ENCODE results near the gene UTP4. TPM values are rescaled to one million over a fixed set of nuclear protein-coding genes. Genes with fewer than 3 reads are reported as not detected.
A peak's percentile ranks its signal among the peaks of the same experiment; 100 is the strongest.

The UTP4 gene
- total and polyA plus RNA-seq, 2 of the 8 experiments (the other 6 are each of a cell fraction or from before 2014, with no cell fraction given): 101 to 118 TPM

DNA sequence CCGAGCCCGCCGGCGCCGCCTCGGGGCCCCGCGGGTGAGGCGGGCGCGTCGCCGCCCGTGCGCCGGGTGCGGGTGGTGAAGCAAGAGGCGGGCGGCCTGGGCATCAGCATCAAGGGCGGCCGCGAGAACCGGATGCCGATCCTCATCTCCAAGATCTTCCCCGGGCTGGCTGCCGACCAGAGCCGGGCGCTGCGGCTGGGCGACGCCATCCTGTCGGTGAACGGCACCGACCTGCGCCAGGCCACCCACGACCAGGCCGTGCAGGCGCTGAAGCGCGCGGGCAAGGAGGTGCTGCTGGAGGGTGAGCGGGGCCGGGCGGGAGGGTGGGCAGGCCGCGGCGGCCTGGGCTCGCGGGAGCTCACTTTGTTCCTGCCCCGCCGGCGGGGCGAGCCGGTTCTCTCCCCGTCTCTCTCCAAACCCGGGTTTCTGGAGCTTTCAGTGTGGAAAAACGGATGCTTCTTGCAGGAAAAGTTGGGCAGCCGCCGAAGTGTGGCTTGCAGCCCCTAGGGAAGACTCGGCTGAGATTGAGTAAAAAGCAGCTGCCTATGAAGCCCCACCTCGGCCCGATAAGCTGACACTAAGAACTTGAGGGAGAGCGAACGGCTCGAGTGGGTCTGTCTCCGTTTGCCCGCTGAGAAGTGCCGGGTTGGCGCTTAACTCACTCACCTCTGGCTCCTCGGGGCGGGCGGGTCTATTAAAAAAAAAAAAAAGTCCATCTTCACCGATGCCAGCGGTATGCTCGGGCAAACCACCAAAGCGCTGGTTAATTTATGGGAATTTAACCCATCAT lies 55.2 kb downstream of the UTP4 start:
- Histone ChIP-seq H2AK5ac (ENCODE audit: low read depth, low read length) (no peak overlapping the region), H4K20me1 (replicated peaks in 1 of 2; ENCODE audit: control insufficient read depth in 1 of 2, insufficient read depth in 2 of 2, low read length in 2 of 2) (no peaks in the 10 kb centered on the region), H2BK15ac (ENCODE audit: low read length) (no peak overlapping the region), H3K27ac (ENCODE audit: low read depth, low read length) (peak overlapping the region; percentile 59; the same call in 1 of the 2 replicates), H4K5ac (ENCODE audit: insufficient read length, low read depth, low read length) (no peak overlapping the region), H3K23ac (ENCODE audit: insufficient read length) (no peak overlapping the region), H2BK12ac (ENCODE audit: low read depth, low read length) (no peak overlapping the region), H3K4me1 (replicated peaks in 1 of 4; ENCODE audit: control insufficient read depth in 3 of 4, insufficient read depth in 4 of 4, low read length in 3 of 4) (peaks cover 2 to 7% (median 5%) of the 10 kb centered on the region in 4 experiments; a peak in 4 of 7 replicates), H3K18ac (ENCODE audit: extremely low read depth, low read length) (peak overlapping the region; percentile 86), H2AFZ (ENCODE audit: low read length) (no peak overlapping the region), H3K9me3 (ENCODE audit: insufficient read depth in 2 of 2, low read depth in 1 of 2, low read length in 1 of 2) (no peaks in the 10 kb centered on the region), H3K4me3 (ENCODE audit: extremely low read depth in 1 of 4, insufficient read depth in 2 of 4, low read depth in 3 of 4, low read length in 4 of 4) (peak overlapping the region; percentile 85 to 96 (median 91)), H3K4ac (replicated peaks; ENCODE audit: insufficient read length, low read depth, low read length) (no peak overlapping the region), H4K8ac (ENCODE audit: extremely low read depth, insufficient read depth, low read length) (peak overlapping the region; percentile 92; the same call in 1 of the 2 replicates), H2BK20ac (ENCODE audit: low read length) (no peak overlapping the region), H3K79me2 (ENCODE audit: control insufficient read depth in 1 of 2, insufficient read depth in 2 of 2, low read length in 2 of 2) (peaks cover 0 to 39% of the 10 kb centered on the region in 2 experiments; a peak in 2 of 4 replicates), H3K56ac (replicated peaks; ENCODE audit: insufficient read length, low read depth, low read length) (no peak overlapping the region), H3K36me3 (ENCODE audit: control insufficient read depth in 2 of 4, insufficient read depth in 4 of 4, low read length in 3 of 4) (no peaks in the 10 kb centered on the region), H2BK120ac (replicated peaks; ENCODE audit: low read depth, low read length) (no peak overlapping the region), H3K79me1 (ENCODE audit: low read depth, low read length) (no peaks in the 10 kb centered on the region), H3K9ac (replicated peaks in 1 of 4; ENCODE audit: extremely low read depth in 1 of 4, low read depth in 3 of 4, low read length in 3 of 4) (peak overlapping the region; percentile 73 to 98 (median 80)), H2BK5ac (ENCODE audit: low read depth, low read length) (no peak overlapping the region; the same call in 1 of the 2 replicates), H3K14ac (ENCODE audit: insufficient read length) (no peak overlapping the region), H4K91ac (replicated peaks; ENCODE audit: insufficient read length, low read length) (no peak overlapping the region), H3K23me2 (ENCODE audit: low read depth, low read length) (peaks cover 6% of the 10 kb centered on the region), H3K4me2 (ENCODE audit: insufficient read depth in 1 of 2, low read depth in 2 of 2, low read length in 2 of 2) (peak overlapping the region; percentile 87 to 93), H3K27me3 (replicated peaks in 1 of 4; ENCODE audit: control insufficient read depth in 3 of 4, extremely low read depth in 1 of 4, insufficient read depth in 3 of 4, low read length in 3 of 4) (no peaks in the 10 kb centered on the region)
- 3% methylated on average over 53 of the region's 76 CpGs; no CpG with 5 or more reads in 1 of the 2 experiments for WGBS, 2 experiments (ENCODE audit: extremely low coverage in 1 of 2, insufficient coverage in 1 of 2, insufficient read length in 1 of 2, insufficient replicate concordance in 2 of 2, low coverage in 1 of 2, low lambda C conversion rate in 2 of 2, missing lambda C conversion rate in 1 of 2)
- DNase-seq (ENCODE audit: low read depth in 1 of 2, low spot score in 2 of 2): peak in 1 of 2 experiments; percentile 72
- no peak for FAIRE-seq
- ChIA-PET POLR2A (ENCODE audit: partially characterized antibody) (interaction anchor here (0.7 to 2.5 kb wide), 18 partner anchors 8 to 739 kb away, joined by 3 to 12 read pairs (median 4); partner anchors contain the start of genes CHTF8, PDF, SMPD3 and UTP4), CTCF (ENCODE audit: partially characterized antibody) (interaction anchor here (1.0 to 2.0 kb wide), 4 partner anchors 35 to 99 kb away, joined by 3 to 5 read pairs (median 4); no protein-coding TSS in a partner anchor)
- no peak; the same call in 1 of the 2 replicates for TF ChIP-seq PHF8 (conservative IDR thresholded peaks at IDR 0.05; ENCODE audit: low read depth, low read length)
- TF ChIP-seq POLR2A (IDR thresholded peaks at IDR 0.05; ENCODE audit: control extremely low read depth in 1 of 2, low read depth in 2 of 2, low read length in 2 of 2): peak in 1 of 2 experiments; percentile 42; a peak in 1 of 3 replicates
- no peak for TF ChIP-seq YY1 (IDR thresholded peaks at IDR 0.05; ENCODE audit: low read depth, low read length)
- TF ChIP-seq CTBP2 (IDR thresholded peaks at IDR 0.05; ENCODE audit: borderline replicate concordance, insufficient read depth, insufficient read length, low read length): no peak
- TF ChIP-seq BCL11A (IDR thresholded peaks at IDR 0.05; ENCODE audit: low read depth in 2 of 2, low read length in 2 of 2): no peak
- no peak for TF ChIP-seq MAFK (IDR thresholded peaks at IDR 0.05; ENCODE audit: low read depth, low read length)
- no peak for TF ChIP-seq USF2 (IDR thresholded peaks at IDR 0.05; ENCODE audit: low read length)
- TF ChIP-seq, protein P1, sequence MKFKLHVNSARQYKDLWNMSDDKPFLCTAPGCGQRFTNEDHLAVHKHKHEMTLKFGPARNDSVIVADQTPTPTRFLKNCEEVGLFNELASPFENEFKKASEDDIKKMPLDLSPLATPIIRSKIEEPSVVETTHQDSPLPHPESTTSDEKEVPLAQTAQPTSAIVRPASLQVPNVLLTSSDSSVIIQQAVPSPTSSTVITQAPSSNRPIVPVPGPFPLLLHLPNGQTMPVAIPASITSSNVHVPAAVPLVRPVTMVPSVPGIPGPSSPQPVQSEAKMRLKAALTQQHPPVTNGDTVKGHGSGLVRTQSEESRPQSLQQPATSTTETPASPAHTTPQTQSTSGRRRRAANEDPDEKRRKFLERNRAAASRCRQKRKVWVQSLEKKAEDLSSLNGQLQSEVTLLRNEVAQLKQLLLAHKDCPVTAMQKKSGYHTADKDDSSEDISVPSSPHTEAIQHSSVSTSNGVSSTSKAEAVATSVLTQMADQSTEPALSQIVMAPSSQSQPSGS (IDR thresholded peaks at IDR 0.05; ENCODE audit: low read length): no peak
- peak; percentile 6 for TF ChIP-seq ASH2L (IDR thresholded peaks at IDR 0.05; ENCODE audit: low read length)

Data from H1 (cell line).